ENCODE measurements around the gene NARF. TPM values are rescaled to one million over a fixed set of nuclear protein-coding genes. Genes with fewer than 3 reads are reported as not detected.

Gene NARF
- total RNA-seq, 1 experiment from 2014 or later, result 96.7 TPM

DNA sequence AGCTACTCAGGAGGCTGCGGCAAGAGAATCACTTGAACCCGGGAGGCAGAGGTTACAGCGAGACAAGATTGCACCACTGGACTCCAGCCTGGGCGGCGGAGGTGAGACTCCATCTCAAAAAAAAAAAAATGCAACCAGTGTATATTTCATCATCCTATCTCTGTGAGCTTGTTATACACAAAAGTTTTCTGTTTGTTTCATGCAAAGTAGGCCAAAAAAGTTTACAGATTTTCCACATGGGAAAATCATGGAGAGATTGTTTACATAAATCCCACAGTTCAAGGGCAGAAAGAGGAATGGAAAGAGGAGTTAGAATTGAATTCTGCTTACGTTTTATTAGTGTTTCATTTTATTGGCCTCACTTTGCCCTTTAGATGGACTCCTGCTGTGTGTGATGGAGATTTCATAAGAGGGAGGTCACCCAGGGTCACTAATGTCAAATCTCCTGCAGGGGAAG lies 24.7 kb downstream of the NARF start:
- no peak for ATAC-seq
- Mint-ChIP-seq H3K27me3 (ENCODE audit: low read depth) (no peaks in the 10 kb centered on the region), H3K27ac (no peak overlapping the region), H3K36me3 (peaks cover 64% of the 10 kb centered on the region), H3K4me1 (no peaks in the 10 kb centered on the region), H3K9me3 (no peaks in the 10 kb centered on the region), H3K4me3 (no peak overlapping the region)
- ChIA-PET CTCF (no interaction called here), POLR2A (no interaction called here)
- TF ChIP-seq EMX1 (CRISPR knock-in tag; IDR thresholded peaks at IDR 0.05), result no peak
- TF ChIP-seq PRDM15 (CRISPR knock-in tag; IDR thresholded peaks at IDR 0.05), result no peak
- TF ChIP-seq, protein P1, sequence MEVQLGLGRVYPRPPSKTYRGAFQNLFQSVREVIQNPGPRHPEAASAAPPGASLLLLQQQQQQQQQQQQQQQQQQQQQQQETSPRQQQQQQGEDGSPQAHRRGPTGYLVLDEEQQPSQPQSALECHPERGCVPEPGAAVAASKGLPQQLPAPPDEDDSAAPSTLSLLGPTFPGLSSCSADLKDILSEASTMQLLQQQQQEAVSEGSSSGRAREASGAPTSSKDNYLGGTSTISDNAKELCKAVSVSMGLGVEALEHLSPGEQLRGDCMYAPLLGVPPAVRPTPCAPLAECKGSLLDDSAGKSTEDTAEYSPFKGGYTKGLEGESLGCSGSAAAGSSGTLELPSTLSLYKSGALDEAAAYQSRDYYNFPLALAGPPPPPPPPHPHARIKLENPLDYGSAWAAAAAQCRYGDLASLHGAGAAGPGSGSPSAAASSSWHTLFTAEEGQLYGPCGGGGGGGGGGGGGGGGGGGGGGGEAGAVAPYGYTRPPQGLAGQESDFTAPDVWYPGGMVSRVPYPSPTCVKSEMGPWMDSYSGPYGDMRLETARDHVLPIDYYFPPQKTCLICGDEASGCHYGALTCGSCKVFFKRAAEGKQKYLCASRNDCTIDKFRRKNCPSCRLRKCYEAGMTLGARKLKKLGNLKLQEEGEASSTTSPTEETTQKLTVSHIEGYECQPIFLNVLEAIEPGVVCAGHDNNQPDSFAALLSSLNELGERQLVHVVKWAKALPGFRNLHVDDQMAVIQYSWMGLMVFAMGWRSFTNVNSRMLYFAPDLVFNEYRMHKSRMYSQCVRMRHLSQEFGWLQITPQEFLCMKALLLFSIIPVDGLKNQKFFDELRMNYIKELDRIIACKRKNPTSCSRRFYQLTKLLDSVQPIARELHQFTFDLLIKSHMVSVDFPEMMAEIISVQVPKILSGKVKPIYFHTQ (CRISPR knock-in tag; IDR thresholded peaks at IDR 0.05), result no peak
- no peak for TF ChIP-seq GABPB1 (CRISPR knock-in tag; IDR thresholded peaks at IDR 0.05)
- TF ChIP-seq, protein P2, sequence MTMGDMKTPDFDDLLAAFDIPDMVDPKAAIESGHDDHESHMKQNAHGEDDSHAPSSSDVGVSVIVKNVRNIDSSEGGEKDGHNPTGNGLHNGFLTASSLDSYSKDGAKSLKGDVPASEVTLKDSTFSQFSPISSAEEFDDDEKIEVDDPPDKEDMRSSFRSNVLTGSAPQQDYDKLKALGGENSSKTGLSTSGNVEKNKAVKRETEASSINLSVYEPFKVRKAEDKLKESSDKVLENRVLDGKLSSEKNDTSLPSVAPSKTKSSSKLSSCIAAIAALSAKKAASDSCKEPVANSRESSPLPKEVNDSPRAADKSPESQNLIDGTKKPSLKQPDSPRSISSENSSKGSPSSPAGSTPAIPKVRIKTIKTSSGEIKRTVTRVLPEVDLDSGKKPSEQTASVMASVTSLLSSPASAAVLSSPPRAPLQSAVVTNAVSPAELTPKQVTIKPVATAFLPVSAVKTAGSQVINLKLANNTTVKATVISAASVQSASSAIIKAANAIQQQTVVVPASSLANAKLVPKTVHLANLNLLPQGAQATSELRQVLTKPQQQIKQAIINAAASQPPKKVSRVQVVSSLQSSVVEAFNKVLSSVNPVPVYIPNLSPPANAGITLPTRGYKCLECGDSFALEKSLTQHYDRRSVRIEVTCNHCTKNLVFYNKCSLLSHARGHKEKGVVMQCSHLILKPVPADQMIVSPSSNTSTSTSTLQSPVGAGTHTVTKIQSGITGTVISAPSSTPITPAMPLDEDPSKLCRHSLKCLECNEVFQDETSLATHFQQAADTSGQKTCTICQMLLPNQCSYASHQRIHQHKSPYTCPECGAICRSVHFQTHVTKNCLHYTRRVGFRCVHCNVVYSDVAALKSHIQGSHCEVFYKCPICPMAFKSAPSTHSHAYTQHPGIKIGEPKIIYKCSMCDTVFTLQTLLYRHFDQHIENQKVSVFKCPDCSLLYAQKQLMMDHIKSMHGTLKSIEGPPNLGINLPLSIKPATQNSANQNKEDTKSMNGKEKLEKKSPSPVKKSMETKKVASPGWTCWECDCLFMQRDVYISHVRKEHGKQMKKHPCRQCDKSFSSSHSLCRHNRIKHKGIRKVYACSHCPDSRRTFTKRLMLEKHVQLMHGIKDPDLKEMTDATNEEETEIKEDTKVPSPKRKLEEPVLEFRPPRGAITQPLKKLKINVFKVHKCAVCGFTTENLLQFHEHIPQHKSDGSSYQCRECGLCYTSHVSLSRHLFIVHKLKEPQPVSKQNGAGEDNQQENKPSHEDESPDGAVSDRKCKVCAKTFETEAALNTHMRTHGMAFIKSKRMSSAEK (CRISPR knock-in tag; IDR thresholded peaks at IDR 0.05; ENCODE audit: borderline replicate concordance), result no peak
- no peak for TF ChIP-seq ZNF317 (CRISPR knock-in tag; IDR thresholded peaks at IDR 0.05; ENCODE audit: borderline replicate concordance, low read depth)
- DNase-seq (ENCODE audit: low spot score), result no peak

- no peak overlapping the region for H3K27ac Mint-ChIP-seq
- no peak for ATAC-seq
- H3K36me3 Mint-ChIP-seq, result peaks cover 64% of the 10 kb centered on the region
- ChIA-PET CTCF (no interaction called here), POLR2A (no interaction called here)
- DNase-seq (ENCODE audit: low spot score), result no peak
- no peaks in the 10 kb centered on the region for H3K4me1 Mint-ChIP-seq
- no peaks in the 10 kb centered on the region for H3K27me3 Mint-ChIP-seq (ENCODE audit: low read depth)
- TF ChIP-seq TEAD1 (CRISPR knock-in tag; IDR thresholded peaks at IDR 0.05) (no peak), JAZF1 (CRISPR knock-in tag; IDR thresholded peaks at IDR 0.05) (no peak)
- H3K9me3 Mint-ChIP-seq, result no peaks in the 10 kb centered on the region
- H3K4me3 Mint-ChIP-seq, result no peak overlapping the region
Observed at GRCh38 chr17:82483836-82484235, 25.3 kb downstream of the NARF start.

GRCh38 chr17:82486231-82487094 lies 27.9 kb downstream of the NARF start:
- Mint-ChIP-seq H3K36me3 (peaks cover 51% of the 10 kb centered on the region), H3K4me3 (no peak overlapping the region), H3K4me1 (no peaks in the 10 kb centered on the region), H3K27me3 (ENCODE audit: low read depth) (no peaks in the 10 kb centered on the region), H3K27ac (no peak overlapping the region; the same call in 1 of the 2 replicates), H3K9me3 (no peaks in the 10 kb centered on the region)
- POLR2A ChIA-PET, result no interaction called here
- DNase-seq (ENCODE audit: low spot score) (no peak), ATAC-seq (no peak)
- CTCF ChIA-PET, result no interaction called here
- TF ChIP-seq, protein P3, sequence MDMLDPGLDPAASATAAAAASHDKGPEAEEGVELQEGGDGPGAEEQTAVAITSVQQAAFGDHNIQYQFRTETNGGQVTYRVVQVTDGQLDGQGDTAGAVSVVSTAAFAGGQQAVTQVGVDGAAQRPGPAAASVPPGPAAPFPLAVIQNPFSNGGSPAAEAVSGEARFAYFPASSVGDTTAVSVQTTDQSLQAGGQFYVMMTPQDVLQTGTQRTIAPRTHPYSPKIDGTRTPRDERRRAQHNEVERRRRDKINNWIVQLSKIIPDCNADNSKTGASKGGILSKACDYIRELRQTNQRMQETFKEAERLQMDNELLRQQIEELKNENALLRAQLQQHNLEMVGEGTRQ (CRISPR knock-in tag; IDR thresholded peaks at IDR 0.05), result no peak
- TF ChIP-seq, protein P4, sequence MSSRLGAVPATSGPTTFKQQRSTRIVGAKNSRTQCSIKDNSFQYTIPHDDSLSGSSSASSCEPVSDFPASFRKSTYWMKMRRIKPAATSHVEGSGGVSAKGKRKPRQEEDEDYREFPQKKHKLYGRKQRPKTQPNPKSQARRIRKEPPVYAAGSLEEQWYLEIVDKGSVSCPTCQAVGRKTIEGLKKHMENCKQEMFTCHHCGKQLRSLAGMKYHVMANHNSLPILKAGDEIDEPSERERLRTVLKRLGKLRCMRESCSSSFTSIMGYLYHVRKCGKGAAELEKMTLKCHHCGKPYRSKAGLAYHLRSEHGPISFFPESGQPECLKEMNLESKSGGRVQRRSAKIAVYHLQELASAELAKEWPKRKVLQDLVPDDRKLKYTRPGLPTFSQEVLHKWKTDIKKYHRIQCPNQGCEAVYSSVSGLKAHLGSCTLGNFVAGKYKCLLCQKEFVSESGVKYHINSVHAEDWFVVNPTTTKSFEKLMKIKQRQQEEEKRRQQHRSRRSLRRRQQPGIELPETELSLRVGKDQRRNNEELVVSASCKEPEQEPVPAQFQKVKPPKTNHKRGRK (CRISPR knock-in tag; IDR thresholded peaks at IDR 0.05; ENCODE audit: borderline replicate concordance), result no peak
- TF ChIP-seq E2F4 (CRISPR knock-in tag; IDR thresholded peaks at IDR 0.05; ENCODE audit: borderline replicate concordance, low read depth) (no peak), ZSCAN18 (CRISPR knock-in tag; IDR thresholded peaks at IDR 0.05) (no peak)

All from WTC11 (cell line).